ENCODE results near the gene GDI1.

The GDI1 gene

GRCh38 chrX:154481911-154482601 lies 45.1 kb downstream of the GDI1 start:
- no peak for DNase-seq (ENCODE audit: low read depth)

- DNase-seq (ENCODE audit: low read depth) = no peak
Measured at GRCh38 chrX:154482786-154483185, 45.8 kb downstream of the GDI1 start.

GRCh38 chrX:154483325-154483724 lies 46.4 kb downstream of the GDI1 start:
- no peak for DNase-seq (ENCODE audit: low read depth)

GRCh38 chrX:154484255-154485149 lies 47.5 kb downstream of the GDI1 start:
- DNase-seq (ENCODE audit: low read depth) = no peak

- no peak for DNase-seq (ENCODE audit: low read depth)
Measured at GRCh38 chrX:154485150-154486051, 48.4 kb downstream of the GDI1 start.

- DNase-seq (ENCODE audit: low read depth) = no peak
Measured at GRCh38 chrX:154486052-154486395, 49.1 kb downstream of the GDI1 start.

- DNase-seq (ENCODE audit: low read depth) = peak; percentile 80
Measured at GRCh38 chrX:154486396-154487207, 49.6 kb downstream of the GDI1 start, which contains the start of gene UBL4A. Gene UBL4A, minus strand, starts transcription at chrX:154486615. Its CDS starts 31 bp downstream, at chrX:154486584.

- DNase-seq (ENCODE audit: low read depth) = no peak
Measured at GRCh38 chrX:154487518-154488290, 50.8 kb downstream of the GDI1 start.

GRCh38 chrX:154488336-154489075 lies 51.6 kb downstream of the GDI1 start:
- DNase-seq (ENCODE audit: low read depth) = no peak

GRCh38 chrX:154489182-154489581 lies 52.2 kb downstream of the GDI1 start:
- no peak for DNase-seq (ENCODE audit: low read depth)

- DNase-seq (ENCODE audit: low read depth) = peak; percentile 45
Measured at GRCh38 chrX:154490021-154490413, 53.1 kb downstream of the GDI1 start.

GRCh38 chrX:154490414-154491083 lies 53.6 kb downstream of the GDI1 start, which contains the start of gene SLC10A3:
Gene SLC10A3, minus strand, starts transcription at chrX:154490629. Its CDS starts 1,689 bp downstream, at chrX:154488940.
- DNase-seq (ENCODE audit: low read depth) = peak; percentile 88
